Neural progenitor cell (in vitro differentiated cells): ENCODE measurements around the gene KTI12. TPM values are rescaled to one million over a fixed set of nuclear protein-coding genes. Genes with fewer than 3 reads are reported as not detected.
"Not testable (repeated sequence)": the region's sequence is repeated elsewhere in the genome, so short reads cannot be mapped to it uniquely, and the experiment has no call there.

Experiments
- DNase-seq: peaks from one replicate; pipeline ENCODE4 v3.0.0-alpha.2; 2016; ENCODE audit warnings: low spot score
- H2AFZ ChIP-seq: fragments of 200-600 bp; sonication (generic); replicated peaks from 2 replicates; pipeline ENCODE4 v1.6.1; 2016; ENCODE audit warnings: antibody characterized with exemption
- H3F3A ChIP-seq: fragments of 200-600 bp; sonication (generic); 2 replicates; pipeline ENCODE4 v1.6.1; 2016; ENCODE audit warnings: antibody characterized with exemption, low read depth
- H3K27ac ChIP-seq: fragments of 200-600 bp; sonication (generic); 2 replicates; pipeline ENCODE4 v1.5.1; 2016; ENCODE audit warnings: mild to moderate bottlenecking
- H3K27me3 ChIP-seq: fragments of 200-600 bp; sonication (generic); 2 replicates; pipeline ENCODE4 v1.6.1; 2016; ENCODE audit warnings: mild to moderate bottlenecking, moderate library complexity
- H3K36me3 ChIP-seq: fragments of 200-600 bp; sonication (generic); 2 replicates; pipeline ENCODE4 v1.5.1; 2016
- H3K4me1 ChIP-seq: fragments of 200-600 bp; sonication (generic); 2 replicates; pipeline ENCODE4 v1.6.1; 2016; ENCODE audit warnings: mixed run types
- H3K4me2 ChIP-seq: fragments of 200-600 bp; sonication (generic); 2 replicates; pipeline ENCODE4 v1.6.1; 2016
- H3K4me3 ChIP-seq: fragments of 200-600 bp; sonication (generic); 2 replicates; pipeline ENCODE4 v1.5.1; 2016
- H3K79me2 ChIP-seq: fragments of 200-600 bp; sonication (generic); 2 replicates; pipeline ENCODE4 v1.6.1; 2016; ENCODE audit warnings: low read depth
- H3K9ac ChIP-seq: fragments of 200-600 bp; sonication (generic); 2 replicates; pipeline ENCODE4 v1.6.1; 2016
- H3K9me3 ChIP-seq: fragments of 200-600 bp; sonication (generic); 2 replicates; pipeline ENCODE4 v1.5.1; 2016; ENCODE audit warnings: low read depth
- H4K20me1 ChIP-seq: fragments of 200-600 bp; sonication (generic); 2 replicates; pipeline ENCODE4 v1.6.1; 2016; ENCODE audit warnings: low read depth
- H3K27ac Mint-ChIP-seq: 3 replicates; pipeline ENCODE4 v1.8.0; 2021; ENCODE audit warnings: mixed read lengths
- H3K27me3 Mint-ChIP-seq: 2 replicates; pipeline ENCODE4 v1.8.0; 2022; ENCODE audit warnings: low read depth, mild to moderate bottlenecking, inconsistent platforms, moderate library complexity, mixed read lengths; ENCODE audit not compliant: insufficient read depth
- H3K36me3 Mint-ChIP-seq: 3 replicates; pipeline ENCODE4 v1.8.0; 2021; ENCODE audit warnings: mixed read lengths
- H3K4me1 Mint-ChIP-seq: 3 replicates; pipeline ENCODE4 v1.8.0; 2021; ENCODE audit warnings: mixed read lengths
- H3K4me3 Mint-ChIP-seq: 3 replicates; pipeline ENCODE4 v1.8.0; 2021; ENCODE audit warnings: mild to moderate bottlenecking, moderate library complexity, mixed read lengths
- H3K9me3 Mint-ChIP-seq: 3 replicates; pipeline ENCODE4 v1.8.0; 2020; ENCODE audit warnings: mixed read lengths
- EZH2 ChIP-seq: fragments of 200-600 bp; sonication (generic); IDR thresholded peaks from 2 replicates; pipeline ENCODE4 v1.6.1; 2017; ENCODE audit warnings: antibody characterized with exemption, mild to moderate bottlenecking, moderate library complexity
- EZH2phosphoT487 ChIP-seq: fragments of 200-600 bp; sonication (generic); IDR thresholded peaks from 2 replicates; pipeline ENCODE4 v1.6.1; 2017; ENCODE audit warnings: antibody characterized with exemption
- total RNA-seq: library from RNA; depleted of rRNA; stranded (reverse); fragments of >200 nt; gene quantifications from 2 replicates; pipeline ENCODE4 v1.2.3, GENCODE V29; 2015; ENCODE audit warnings: low replicate concordance
- TF ChIP-seq, protein P1 (sequence below): fragments of 200-600 bp; sonication (generic); IDR thresholded peaks from 2 replicates; pipeline ENCODE4 v1.5.1; 2017; ENCODE audit warnings: antibody characterized with exemption, mild to moderate bottlenecking

The KTI12 gene
- total RNA-seq, 1 donor from 2014 or later = 3.5 TPM

DNA sequence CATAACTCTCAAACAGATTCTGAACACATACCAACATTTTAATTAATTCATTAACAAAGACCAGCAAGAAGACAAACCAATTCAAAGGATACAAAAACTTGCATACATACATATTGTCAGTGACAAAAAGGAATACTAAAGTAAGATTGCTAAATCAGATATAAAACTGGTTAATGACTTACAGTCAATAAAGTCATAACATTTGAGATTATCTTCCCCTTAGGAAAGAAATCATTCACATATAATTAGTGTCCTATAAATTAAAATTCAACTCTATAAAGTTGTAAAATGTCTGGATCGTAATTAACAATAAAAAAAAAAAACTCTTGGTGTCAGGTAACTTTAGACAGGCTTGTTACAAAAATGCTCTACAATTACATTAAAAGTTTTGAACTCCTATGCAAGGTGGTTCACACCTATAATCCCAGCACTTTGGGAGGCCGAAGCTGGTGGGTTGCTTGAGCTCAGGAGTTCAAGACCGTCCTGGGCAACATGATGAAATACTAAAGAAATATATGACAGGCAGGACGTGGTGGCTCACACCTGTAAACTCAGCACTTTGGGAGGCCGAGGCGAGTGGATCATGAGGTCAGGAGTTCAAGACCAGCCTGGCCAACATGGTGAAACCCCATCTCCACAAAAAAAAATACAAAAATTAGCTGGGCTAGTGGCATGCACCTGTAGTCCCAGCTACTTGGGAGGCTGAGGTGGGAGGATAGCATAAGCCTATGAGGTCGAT is 25.4 kb downstream of the KTI12 start:
- H3K4me1 ChIP-seq = peaks cover 17% of the 10 kb centered on the region
- no peaks in the 10 kb centered on the region for H3K27me3 ChIP-seq
- H3F3A ChIP-seq = peaks cover 26% of the 10 kb centered on the region
- Mint-ChIP-seq H3K9me3 (no peaks in the 10 kb centered on the region), H3K27me3 (peaks cover 17% of the 10 kb centered on the region), H3K36me3 (no peaks in the 10 kb centered on the region), H3K27ac (no peak overlapping the region), H3K4me1 (peaks cover 19% of the 10 kb centered on the region), H3K4me3 (no peak overlapping the region)
- no peak overlapping the region for H3K4me3 ChIP-seq
- no peak for TF ChIP-seq EZH2
- TF ChIP-seq EZH2phosphoT487 = no peak
- TF ChIP-seq, protein P1, sequence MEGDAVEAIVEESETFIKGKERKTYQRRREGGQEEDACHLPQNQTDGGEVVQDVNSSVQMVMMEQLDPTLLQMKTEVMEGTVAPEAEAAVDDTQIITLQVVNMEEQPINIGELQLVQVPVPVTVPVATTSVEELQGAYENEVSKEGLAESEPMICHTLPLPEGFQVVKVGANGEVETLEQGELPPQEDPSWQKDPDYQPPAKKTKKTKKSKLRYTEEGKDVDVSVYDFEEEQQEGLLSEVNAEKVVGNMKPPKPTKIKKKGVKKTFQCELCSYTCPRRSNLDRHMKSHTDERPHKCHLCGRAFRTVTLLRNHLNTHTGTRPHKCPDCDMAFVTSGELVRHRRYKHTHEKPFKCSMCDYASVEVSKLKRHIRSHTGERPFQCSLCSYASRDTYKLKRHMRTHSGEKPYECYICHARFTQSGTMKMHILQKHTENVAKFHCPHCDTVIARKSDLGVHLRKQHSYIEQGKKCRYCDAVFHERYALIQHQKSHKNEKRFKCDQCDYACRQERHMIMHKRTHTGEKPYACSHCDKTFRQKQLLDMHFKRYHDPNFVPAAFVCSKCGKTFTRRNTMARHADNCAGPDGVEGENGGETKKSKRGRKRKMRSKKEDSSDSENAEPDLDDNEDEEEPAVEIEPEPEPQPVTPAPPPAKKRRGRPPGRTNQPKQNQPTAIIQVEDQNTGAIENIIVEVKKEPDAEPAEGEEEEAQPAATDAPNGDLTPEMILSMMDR = no peak
- H3K4me2 ChIP-seq = no peak overlapping the region
- H4K20me1 ChIP-seq = no peaks in the 10 kb centered on the region
- no peaks in the 10 kb centered on the region for H3K36me3 ChIP-seq
- no peak overlapping the region for H3K27ac ChIP-seq
- H3K79me2 ChIP-seq = no peaks in the 10 kb centered on the region
- no peak overlapping the region for H3K9ac ChIP-seq
- DNase-seq = no peak
- no peaks in the 10 kb centered on the region for H3K9me3 ChIP-seq
- no peak overlapping the region for H2AFZ ChIP-seq

DNA sequence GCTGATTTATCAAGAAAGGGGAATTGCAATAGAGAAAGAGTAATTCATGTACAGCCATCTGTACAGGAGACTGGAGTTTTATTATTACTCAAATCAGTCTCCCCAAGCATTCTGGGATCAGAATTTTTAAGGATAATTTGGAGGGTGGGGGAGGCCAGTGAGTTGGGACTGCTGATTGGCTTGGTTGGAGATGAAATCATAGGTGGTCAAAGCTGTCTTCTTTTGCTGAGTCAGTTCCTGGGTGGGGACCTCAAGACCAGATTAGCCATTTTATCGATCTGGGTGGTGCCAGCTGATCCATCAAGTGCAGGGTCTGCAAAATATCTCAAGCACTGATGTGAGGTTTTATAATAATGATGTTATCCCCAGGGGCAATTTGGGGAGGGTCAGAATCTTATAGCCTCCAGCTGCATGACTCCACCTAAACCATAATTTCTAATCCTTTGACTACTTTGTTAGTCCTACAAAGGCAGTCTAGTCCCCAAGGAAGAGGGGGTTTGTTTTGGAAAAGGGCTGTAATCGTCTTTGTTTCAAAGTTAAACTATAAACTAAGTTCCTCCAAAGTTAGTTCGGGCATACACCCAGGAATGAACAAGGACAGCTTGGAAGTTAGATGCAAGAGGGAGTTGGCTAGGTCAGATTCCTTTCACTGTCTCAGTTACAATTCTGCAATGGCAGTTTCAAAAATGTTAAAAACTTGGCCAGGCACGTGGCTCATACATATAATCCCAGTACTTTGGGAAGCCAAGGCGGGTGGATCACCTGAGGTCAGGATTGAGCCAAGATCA is 26.2 kb downstream of the KTI12 start:
- DNase-seq = no peak
- no peaks in the 10 kb centered on the region for H3K9me3 Mint-ChIP-seq
- H3K27me3 Mint-ChIP-seq = peaks cover 17% of the 10 kb centered on the region
- peak overlapping the region; percentile 24 for H3K4me3 ChIP-seq
- no peaks in the 10 kb centered on the region for H3K36me3 Mint-ChIP-seq
- H3K4me1 Mint-ChIP-seq = peaks cover 19% of the 10 kb centered on the region
- H3K9ac ChIP-seq = no peak overlapping the region
- no peaks in the 10 kb centered on the region for H3K36me3 ChIP-seq
- peaks cover 26% of the 10 kb centered on the region for H3F3A ChIP-seq
- no peaks in the 10 kb centered on the region for H3K79me2 ChIP-seq
- no peaks in the 10 kb centered on the region for H3K27me3 ChIP-seq
- TF ChIP-seq EZH2phosphoT487 = no peak
- H4K20me1 ChIP-seq = no peaks in the 10 kb centered on the region
- peak overlapping the region; percentile 47 for H2AFZ ChIP-seq
- H3K4me3 Mint-ChIP-seq = no peak overlapping the region
- H3K9me3 ChIP-seq = no peaks in the 10 kb centered on the region
- H3K4me2 ChIP-seq = peak overlapping the region; percentile 67
- peaks cover 17% of the 10 kb centered on the region for H3K4me1 ChIP-seq
- H3K27ac Mint-ChIP-seq = no peak overlapping the region
- H3K27ac ChIP-seq = no peak overlapping the region

DNA sequence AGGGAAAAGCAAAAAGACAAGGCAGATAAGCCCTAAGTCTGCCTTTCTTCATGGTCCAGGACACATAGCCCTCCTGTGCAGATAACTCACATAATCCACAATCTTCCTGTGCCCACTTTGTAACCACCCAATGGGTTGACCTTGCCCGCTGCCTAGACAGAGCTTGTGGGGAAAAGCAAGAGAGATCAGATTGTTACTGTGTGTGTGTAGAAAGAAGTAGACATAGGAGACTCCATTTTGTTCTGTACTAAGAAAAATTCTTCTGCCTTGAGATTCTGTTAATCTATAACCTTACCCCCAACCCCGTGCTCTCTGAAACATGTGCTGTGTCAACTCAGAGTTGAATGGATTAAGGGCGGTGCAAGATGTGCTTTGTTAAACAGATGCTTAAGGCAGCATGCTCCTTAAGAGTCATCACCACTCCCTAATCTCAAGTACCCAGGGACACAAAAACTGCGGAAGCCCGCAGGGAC is 27.5 kb downstream of the KTI12 start:
- H3K4me2 ChIP-seq = peak overlapping the region; percentile 67
- not testable (repeated sequence) for H3K4me3 Mint-ChIP-seq, H3K27ac ChIP-seq, H2AFZ ChIP-seq, H3K36me3 Mint-ChIP-seq, H3K79me2 ChIP-seq, H3K9me3 ChIP-seq, H3K27me3 ChIP-seq, H3K9ac ChIP-seq, H3K27ac Mint-ChIP-seq, H4K20me1 ChIP-seq, H3K9me3 Mint-ChIP-seq, H3K36me3 ChIP-seq
- H3K4me1 ChIP-seq = peaks cover 17% of the 10 kb centered on the region
- H3K4me1 Mint-ChIP-seq = peaks cover 19% of the 10 kb centered on the region
- peaks cover 17% of the 10 kb centered on the region for H3K27me3 Mint-ChIP-seq
- H3K4me3 ChIP-seq = peak overlapping the region; percentile 26
- peak; percentile 13 for DNase-seq
- H3F3A ChIP-seq = peaks cover 26% of the 10 kb centered on the region

DNA sequence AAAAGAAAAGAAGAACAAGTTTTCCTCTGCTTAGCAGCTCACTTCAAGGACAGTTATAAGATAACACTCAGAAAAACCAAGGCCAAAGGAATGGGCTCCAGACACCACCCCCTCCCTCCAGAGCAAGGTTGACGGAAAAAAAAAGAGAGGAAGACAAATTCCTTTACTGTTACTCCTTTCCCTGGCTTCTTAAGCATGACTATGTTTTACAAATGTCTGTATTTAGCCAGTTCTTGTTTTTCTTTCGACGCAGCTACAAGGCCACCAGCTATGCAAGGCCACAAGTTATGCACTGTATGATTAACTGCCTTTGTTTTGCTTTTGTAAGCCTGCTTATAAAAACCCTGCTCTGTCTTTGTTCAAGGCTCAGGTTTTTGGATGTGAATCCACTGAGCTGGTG is 28.1 kb downstream of the KTI12 start:
- peaks cover 19% of the 10 kb centered on the region for H3K4me1 Mint-ChIP-seq
- peaks cover 17% of the 10 kb centered on the region for H3K4me1 ChIP-seq
- peaks cover 26% of the 10 kb centered on the region for H3F3A ChIP-seq
- H3K4me3 Mint-ChIP-seq, H4K20me1 ChIP-seq, H3K36me3 Mint-ChIP-seq, H3K9me3 ChIP-seq, H3K4me3 ChIP-seq, H3K79me2 ChIP-seq, H3K9ac ChIP-seq, DNase-seq, H3K27ac ChIP-seq, H3K27me3 ChIP-seq, H3K36me3 ChIP-seq, H3K27ac Mint-ChIP-seq, H2AFZ ChIP-seq, H3K9me3 Mint-ChIP-seq: not testable (repeated sequence)
- H3K4me2 ChIP-seq = peak overlapping the region; percentile 67
- peaks cover 17% of the 10 kb centered on the region for H3K27me3 Mint-ChIP-seq
